CD4-positive, alpha-beta T cell (primary cell): ENCODE results near the gene CSTPP1. TPM values are rescaled to one million over a fixed set of nuclear protein-coding genes. Genes with fewer than 3 reads are reported as not detected.

Source experiments
- ATAC-seq: fragments of 200-7000 bp; cut with Tn5 transposase; one replicate; pipeline ENCODE4 v1.10.0; 2022; ENCODE audit warnings: mild to moderate bottlenecking; ENCODE audit not compliant: poor library complexity
- CTCF ChIA-PET: fragments of 350-600 bp; sonication (Branson Sonifier 250); formaldehyde crosslinking; loops from one replicate; lab custom pipeline; 2021; ENCODE audit warnings: antibody characterized with exemption, inconsistent platforms; lab: Charles Lee
- POLR2A ChIA-PET: fragments of 350-600 bp; sonication (Branson Sonifier 250); formaldehyde crosslinking; loops from one replicate; lab custom pipeline; 2021; ENCODE audit warnings: antibody characterized with exemption, inconsistent platforms; lab: Charles Lee
- DNase-seq, 14 experiments: peaks; one replicate each; pipeline ENCODE4 v3.0.0-alpha.2; 2013 to 2020; ENCODE audit warnings: mixed read lengths in 2 of 14
- H3K27ac ChIP-seq, 2 donors: one replicate each; pipeline versions ENCODE4 v1.5.1 to v1.7.0; 2013; ENCODE audit warnings: low read length in 2 of 2, low read depth in 1 of 2, mild to moderate bottlenecking in 1 of 2
- H3K27me3 ChIP-seq, 2 experiments: 1 replicate in 1 of 2; 2 replicates in 1 of 2; pipeline versions ENCODE4 v1.6.1 to v1.7.0; 2013; ENCODE audit warnings: low read length in 2 of 2, control low read depth in 1 of 2, mild to moderate bottlenecking in 1 of 2, moderate library complexity in 1 of 2; ENCODE audit not compliant: insufficient read depth in 2 of 2, control insufficient read depth in 1 of 2
- H3K36me3 ChIP-seq: one replicate; pipeline ENCODE4 v1.6.1; 2013; ENCODE audit warnings: low read length, control low read depth; ENCODE audit not compliant: insufficient read depth
- H3K4me1 ChIP-seq: one replicate; pipeline ENCODE4 v1.6.1; 2013; ENCODE audit warnings: low read length, control low read depth; ENCODE audit not compliant: insufficient read depth
- H3K4me3 ChIP-seq: one replicate; pipeline ENCODE4 v1.5.1; 2013; ENCODE audit warnings: mild to moderate bottlenecking, low read length, moderate library complexity
- H3K9me3 ChIP-seq, 2 experiments: 1 replicate in 1 of 2; 2 replicates in 1 of 2; pipeline versions ENCODE4 v1.6.1 to v1.7.0; 2013; ENCODE audit warnings: low read length in 2 of 2, mild to moderate bottlenecking in 2 of 2, control low read depth in 1 of 2, moderate library complexity in 1 of 2; ENCODE audit not compliant: control insufficient read depth in 1 of 2, insufficient read depth in 1 of 2
- H3K27ac Mint-ChIP-seq: one replicate; pipeline ENCODE4 v1.8.0; 2020; ENCODE audit warnings: mixed read lengths
- H3K27me3 Mint-ChIP-seq: one replicate; pipeline ENCODE4 v1.8.0; 2021; ENCODE audit warnings: mixed read lengths
- H3K36me3 Mint-ChIP-seq: one replicate; pipeline ENCODE4 v1.8.0; 2021; ENCODE audit warnings: low read depth, mixed read lengths
- H3K4me1 Mint-ChIP-seq: one replicate; pipeline ENCODE4 v1.8.0; 2021; ENCODE audit warnings: low read depth, mixed read lengths
- H3K4me3 Mint-ChIP-seq: one replicate; pipeline ENCODE4 v1.8.0; 2020; ENCODE audit warnings: mild to moderate bottlenecking, mixed read lengths
- H3K9me3 Mint-ChIP-seq: one replicate; pipeline ENCODE4 v1.8.0; 2020; ENCODE audit warnings: mixed read lengths
- intact Hi-C, 2 experiments: fragments of 100-400 bp; cut with DNase I in 1 of 2; cut with micrococcal nuclease in 1 of 2; formaldehyde crosslinking; loops; one replicate each; pipeline versions ENCODE4 v1.15.1 to v1.9.0; 2023 to 2025; cut with DNase I, micrococcal nuclease
- total RNA-seq, 174 experiments: library from RNA in 2 of 174; stranded (reverse) in 2 of 174; gene quantifications; one replicate each; pipeline ENCODE4 v1.2.3 and lab custom pipeline; 2021 to 2026
- TF ChIP-seq, protein P1 (sequence below): fragments of 200-600 bp; IDR thresholded peaks from one replicate; pipeline ENCODE4 v1.8.0; 2022; ENCODE audit warnings: antibody characterized with exemption, mild to moderate bottlenecking

Gene CSTPP1
- total RNA-seq, 2 experiments from 2014 or later: 6.6 to 7.3 TPM

GRCh38 chr11:47033439-47033838 is 96.9 kb downstream of the CSTPP1 start:
- Mint-ChIP-seq H3K4me3 (no peak overlapping the region), H3K9me3 (no peaks in the 10 kb centered on the region), H3K36me3 (peaks cover 7% of the 10 kb centered on the region), H3K4me1 (no peaks in the 10 kb centered on the region), H3K27ac (no peak overlapping the region), H3K27me3 (no peaks in the 10 kb centered on the region)
- no peak for DNase-seq
- Histone ChIP-seq H3K27me3 (no peaks in the 10 kb centered on the region), H3K27ac (no peak overlapping the region), H3K36me3 (no peaks in the 10 kb centered on the region), H3K4me3 (no peak overlapping the region), H3K9me3 (no peaks in the 10 kb centered on the region), H3K4me1 (no peaks in the 10 kb centered on the region)
- no peak for ATAC-seq
- intact Hi-C loops: no loop called here
- TF ChIP-seq, protein P1, sequence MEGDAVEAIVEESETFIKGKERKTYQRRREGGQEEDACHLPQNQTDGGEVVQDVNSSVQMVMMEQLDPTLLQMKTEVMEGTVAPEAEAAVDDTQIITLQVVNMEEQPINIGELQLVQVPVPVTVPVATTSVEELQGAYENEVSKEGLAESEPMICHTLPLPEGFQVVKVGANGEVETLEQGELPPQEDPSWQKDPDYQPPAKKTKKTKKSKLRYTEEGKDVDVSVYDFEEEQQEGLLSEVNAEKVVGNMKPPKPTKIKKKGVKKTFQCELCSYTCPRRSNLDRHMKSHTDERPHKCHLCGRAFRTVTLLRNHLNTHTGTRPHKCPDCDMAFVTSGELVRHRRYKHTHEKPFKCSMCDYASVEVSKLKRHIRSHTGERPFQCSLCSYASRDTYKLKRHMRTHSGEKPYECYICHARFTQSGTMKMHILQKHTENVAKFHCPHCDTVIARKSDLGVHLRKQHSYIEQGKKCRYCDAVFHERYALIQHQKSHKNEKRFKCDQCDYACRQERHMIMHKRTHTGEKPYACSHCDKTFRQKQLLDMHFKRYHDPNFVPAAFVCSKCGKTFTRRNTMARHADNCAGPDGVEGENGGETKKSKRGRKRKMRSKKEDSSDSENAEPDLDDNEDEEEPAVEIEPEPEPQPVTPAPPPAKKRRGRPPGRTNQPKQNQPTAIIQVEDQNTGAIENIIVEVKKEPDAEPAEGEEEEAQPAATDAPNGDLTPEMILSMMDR: no peak
- POLR2A ChIA-PET: no interaction called here
- CTCF ChIA-PET: no interaction called here

DNA sequence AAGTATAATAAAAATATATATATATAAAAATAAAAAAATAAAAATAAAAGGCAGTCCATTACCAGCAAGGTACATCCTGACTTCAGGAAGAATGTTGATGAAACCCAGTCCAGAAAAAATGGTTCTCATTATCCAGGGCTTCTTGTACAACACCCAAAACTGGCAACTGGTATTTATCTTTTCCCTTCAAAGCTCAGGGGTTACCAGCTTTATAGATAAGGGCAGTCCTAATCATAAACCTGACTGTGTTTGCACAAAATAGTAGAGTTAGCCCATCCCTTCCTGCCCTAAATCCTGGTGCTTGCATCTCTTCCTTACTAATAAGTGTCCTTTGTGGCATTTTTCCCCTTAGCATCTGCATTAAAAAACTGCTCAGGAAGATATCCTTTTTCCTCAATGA is 97.5 kb downstream of the CSTPP1 start:
- Histone ChIP-seq H3K9me3 (no peaks in the 10 kb centered on the region), H3K27ac (no peak overlapping the region), H3K4me3 (no peak overlapping the region), H3K4me1 (no peaks in the 10 kb centered on the region), H3K27me3 (no peaks in the 10 kb centered on the region), H3K36me3 (no peaks in the 10 kb centered on the region)
- no peak overlapping the region for H3K4me3 Mint-ChIP-seq
- DNase-seq (no peak), ATAC-seq (no peak)
- H3K27ac Mint-ChIP-seq: no peak overlapping the region
- CTCF ChIA-PET: no interaction called here
- POLR2A ChIA-PET: no interaction called here
- H3K9me3 Mint-ChIP-seq: no peaks in the 10 kb centered on the region
- intact Hi-C loops: no loop called here
- TF ChIP-seq, protein P1: no peak
- H3K27me3 Mint-ChIP-seq: no peaks in the 10 kb centered on the region
- no peaks in the 10 kb centered on the region for H3K4me1 Mint-ChIP-seq
- H3K36me3 Mint-ChIP-seq: peaks cover 7% of the 10 kb centered on the region

DNA sequence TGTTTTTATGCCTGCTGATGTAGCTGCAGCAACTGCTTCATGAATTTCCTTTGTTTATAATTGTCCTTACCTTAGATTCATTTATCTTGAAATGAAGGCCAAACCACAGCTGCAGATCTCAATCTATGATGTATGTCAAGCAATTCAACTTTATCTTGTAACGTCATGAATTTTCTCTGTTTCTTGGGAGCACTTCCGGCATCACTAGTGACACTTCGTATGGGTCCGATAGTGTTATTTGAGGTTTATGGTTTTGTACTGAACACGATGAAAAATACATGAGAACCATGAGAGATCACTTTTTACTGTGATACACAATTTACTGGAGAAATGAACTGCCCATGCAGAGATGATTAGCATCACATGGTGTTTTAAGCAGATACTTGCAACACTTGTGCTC is 98.5 kb downstream of the CSTPP1 start:
- no peak overlapping the region for H3K4me3 Mint-ChIP-seq
- H3K27me3 ChIP-seq: no peaks in the 10 kb centered on the region
- peaks cover 7% of the 10 kb centered on the region for H3K36me3 Mint-ChIP-seq
- H3K27me3 Mint-ChIP-seq: no peaks in the 10 kb centered on the region
- no peak overlapping the region for H3K27ac Mint-ChIP-seq
- H3K9me3 Mint-ChIP-seq: no peaks in the 10 kb centered on the region
- no peaks in the 10 kb centered on the region for H3K4me1 Mint-ChIP-seq
- H3K4me1 ChIP-seq: no peaks in the 10 kb centered on the region
- ATAC-seq (no peak), DNase-seq (no peak)
- CTCF ChIA-PET: no interaction called here
- no peak overlapping the region for H3K27ac ChIP-seq
- POLR2A ChIA-PET: no interaction called here
- intact Hi-C loops: no loop called here
- TF ChIP-seq, protein P1: no peak
- no peaks in the 10 kb centered on the region for H3K36me3 ChIP-seq
- no peak overlapping the region for H3K4me3 ChIP-seq
- H3K9me3 ChIP-seq: no peaks in the 10 kb centered on the region
